Measurements from ENCODE around the gene SLC4A5.

The SLC4A5 gene

GRCh38 chr2:74373221-74373676 is 30.0 kb upstream of the SLC4A5 start:
- H3K4me3 ChIP-seq (ENCODE audit: low read depth, low read length) = no peak overlapping the region
- TF ChIP-seq CTCF (IDR thresholded peaks at IDR 0.05; ENCODE audit: low read depth, low read length) (no peak), POLR2A (IDR thresholded peaks at IDR 0.05; ENCODE audit: extremely low read depth, insufficient read length) (no peak), MYC (IDR thresholded peaks at IDR 0.05; ENCODE audit: low read depth, low read length) (no peak), MAX (IDR thresholded peaks at IDR 0.05; ENCODE audit: low read depth, low read length) (no peak)
- DNase-seq (ENCODE audit: low read depth) = peak; percentile 42

GRCh38 chr2:74372674-74373073 is 29.5 kb upstream of the SLC4A5 start:
- TF ChIP-seq CTCF (IDR thresholded peaks at IDR 0.05; ENCODE audit: low read depth, low read length) (no peak), MAX (IDR thresholded peaks at IDR 0.05; ENCODE audit: low read depth, low read length) (no peak), POLR2A (IDR thresholded peaks at IDR 0.05; ENCODE audit: extremely low read depth, insufficient read length) (no peak), MYC (IDR thresholded peaks at IDR 0.05; ENCODE audit: low read depth, low read length) (no peak)
- DNase-seq (ENCODE audit: low read depth) = no peak
- no peak overlapping the region for H3K4me3 ChIP-seq (ENCODE audit: low read depth, low read length)

GRCh38 chr2:74371421-74371820 is 28.2 kb upstream of the SLC4A5 start:
- TF ChIP-seq POLR2A (IDR thresholded peaks at IDR 0.05; ENCODE audit: extremely low read depth, insufficient read length) (no peak), MYC (IDR thresholded peaks at IDR 0.05; ENCODE audit: low read depth, low read length) (no peak), MAX (IDR thresholded peaks at IDR 0.05; ENCODE audit: low read depth, low read length) (no peak), CTCF (IDR thresholded peaks at IDR 0.05; ENCODE audit: low read depth, low read length) (no peak)
- DNase-seq (ENCODE audit: low read depth) = no peak
- H3K4me3 ChIP-seq (ENCODE audit: low read depth, low read length) = no peak overlapping the region

- TF ChIP-seq MAX (IDR thresholded peaks at IDR 0.05; ENCODE audit: low read depth, low read length) = no peak
- no peak for TF ChIP-seq POLR2A (IDR thresholded peaks at IDR 0.05; ENCODE audit: extremely low read depth, insufficient read length)
- no peak for TF ChIP-seq MYC (IDR thresholded peaks at IDR 0.05; ENCODE audit: low read depth, low read length)
- no peak for TF ChIP-seq CTCF (IDR thresholded peaks at IDR 0.05; ENCODE audit: low read depth, low read length)
- DNase-seq (ENCODE audit: low read depth) = no peak
- no peak overlapping the region for H3K4me3 ChIP-seq (ENCODE audit: low read depth, low read length)
These were observed 26.8 kb upstream of the SLC4A5 start for GRCh38 chr2:74369976-74370375.

- TF ChIP-seq MYC (IDR thresholded peaks at IDR 0.05; ENCODE audit: low read depth, low read length) = no peak
- no peak for TF ChIP-seq POLR2A (IDR thresholded peaks at IDR 0.05; ENCODE audit: extremely low read depth, insufficient read length)
- no peak for TF ChIP-seq CTCF (IDR thresholded peaks at IDR 0.05; ENCODE audit: low read depth, low read length)
- no peak for TF ChIP-seq MAX (IDR thresholded peaks at IDR 0.05; ENCODE audit: low read depth, low read length)
- no peak overlapping the region for H3K4me3 ChIP-seq (ENCODE audit: low read depth, low read length)
- no peak for DNase-seq (ENCODE audit: low read depth)
These were observed 25.3 kb upstream of the SLC4A5 start for GRCh38 chr2:74368499-74368898.

GRCh38 chr2:74367789-74368188 is 24.6 kb upstream of the SLC4A5 start:
- DNase-seq (ENCODE audit: low read depth) = no peak
- H3K4me3 ChIP-seq (ENCODE audit: low read depth, low read length) = no peak overlapping the region
- no peak for TF ChIP-seq POLR2A (IDR thresholded peaks at IDR 0.05; ENCODE audit: extremely low read depth, insufficient read length)
- TF ChIP-seq CTCF (IDR thresholded peaks at IDR 0.05; ENCODE audit: low read depth, low read length) = no peak
- TF ChIP-seq MYC (IDR thresholded peaks at IDR 0.05; ENCODE audit: low read depth, low read length) = no peak
- TF ChIP-seq MAX (IDR thresholded peaks at IDR 0.05; ENCODE audit: low read depth, low read length) = no peak

All from NB4 (cell line).